Tibial artery (tissue), 4 donors: Measurements from ENCODE around the gene OR51G1.
"Not testable (repeated sequence)": the region's sequence is repeated elsewhere in the genome, so short reads cannot be mapped to it uniquely, and the experiment has no call there.

ENCODE experiments used
- DNase-seq, 2 donors: peaks; one replicate each; pipeline ENCODE4 v3.0.0-alpha.2; 2019
- H3K27ac ChIP-seq, 2 donors: fragments of 200-600 bp; sonication (generic) in 1 of 2; 1 replicate in 1 of 2; 2 replicates in 1 of 2; pipeline ENCODE4 v1.5.1; 2018 to 2019; ENCODE audit warnings: mild to moderate bottlenecking in 1 of 2
- H3K27me3 ChIP-seq, 2 donors: fragments of 200-600 bp; sonication (generic) in 1 of 2; one replicate each; pipeline versions ENCODE4 v1.5.1 to v1.6.0; 2016 to 2019
- H3K36me3 ChIP-seq, 3 donors: fragments of 200-600 bp; sonication (generic) in 2 of 3; one replicate each; pipeline ENCODE4 v1.5.1; 2016 to 2019; ENCODE audit warnings: mild to moderate bottlenecking in 2 of 3
- H3K4me1 ChIP-seq, 4 donors: fragments of 200-600 bp; sonication (generic) in 2 of 4; 1 replicate in 3 of 4; 2 replicates in 1 of 4; pipeline ENCODE4 v1.5.1; 2016 to 2019
- H3K4me3 ChIP-seq, 2 donors: fragments of 200-600 bp; sonication (generic) in 1 of 2; 1 replicate in 1 of 2; 2 replicates in 1 of 2; pipeline ENCODE4 v1.5.1; 2018 to 2019; ENCODE audit warnings: mild to moderate bottlenecking in 2 of 2
- H3K9me3 ChIP-seq, 3 donors: fragments of 200-600 bp; sonication (generic) in 1 of 3; one replicate each; pipeline ENCODE4 v1.5.1; 2016 to 2019
- intact Hi-C: fragments of 100-400 bp; cut with DNase I; formaldehyde crosslinking; loops from one replicate; pipeline ENCODE4 v1.15.0; 2023; ENCODE audit warnings: low total_unique reads
- TF ChIP-seq, protein P1 (sequence below), 2 experiments: fragments of 200-600 bp in 1 of 2; fragments of 450-650 bp in 1 of 2; IDR thresholded peaks; one replicate each; pipeline ENCODE4 v1.5.1; 2017 to 2019; ENCODE audit warnings: antibody characterized with exemption in 2 of 2, mild to moderate bottlenecking in 1 of 2, moderate library complexity in 1 of 2

Gene OR51G1, protein sequence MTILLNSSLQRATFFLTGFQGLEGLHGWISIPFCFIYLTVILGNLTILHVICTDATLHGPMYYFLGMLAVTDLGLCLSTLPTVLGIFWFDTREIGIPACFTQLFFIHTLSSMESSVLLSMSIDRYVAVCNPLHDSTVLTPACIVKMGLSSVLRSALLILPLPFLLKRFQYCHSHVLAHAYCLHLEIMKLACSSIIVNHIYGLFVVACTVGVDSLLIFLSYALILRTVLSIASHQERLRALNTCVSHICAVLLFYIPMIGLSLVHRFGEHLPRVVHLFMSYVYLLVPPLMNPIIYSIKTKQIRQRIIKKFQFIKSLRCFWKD

GRCh38 chr11:4924239-4924638, at the start of gene OR51G1:
OR51G1 (minus strand) TSS chr11:4924339; CDS start chr11:4924339, 0 bp downstream.
- H3K27ac ChIP-seq = no peak within 1 kb of the TSS
- H3K27me3 ChIP-seq = no peaks in the 10 kb centered on the region
- no peaks in the 10 kb centered on the region for H3K9me3 ChIP-seq
- intact Hi-C loops = no loop called here
- H3K36me3 ChIP-seq = no peaks in the 10 kb centered on the region
- DNase-seq = no peak
- H3K4me1 ChIP-seq = no peaks in the 10 kb centered on the region
- TF ChIP-seq, protein P1, sequence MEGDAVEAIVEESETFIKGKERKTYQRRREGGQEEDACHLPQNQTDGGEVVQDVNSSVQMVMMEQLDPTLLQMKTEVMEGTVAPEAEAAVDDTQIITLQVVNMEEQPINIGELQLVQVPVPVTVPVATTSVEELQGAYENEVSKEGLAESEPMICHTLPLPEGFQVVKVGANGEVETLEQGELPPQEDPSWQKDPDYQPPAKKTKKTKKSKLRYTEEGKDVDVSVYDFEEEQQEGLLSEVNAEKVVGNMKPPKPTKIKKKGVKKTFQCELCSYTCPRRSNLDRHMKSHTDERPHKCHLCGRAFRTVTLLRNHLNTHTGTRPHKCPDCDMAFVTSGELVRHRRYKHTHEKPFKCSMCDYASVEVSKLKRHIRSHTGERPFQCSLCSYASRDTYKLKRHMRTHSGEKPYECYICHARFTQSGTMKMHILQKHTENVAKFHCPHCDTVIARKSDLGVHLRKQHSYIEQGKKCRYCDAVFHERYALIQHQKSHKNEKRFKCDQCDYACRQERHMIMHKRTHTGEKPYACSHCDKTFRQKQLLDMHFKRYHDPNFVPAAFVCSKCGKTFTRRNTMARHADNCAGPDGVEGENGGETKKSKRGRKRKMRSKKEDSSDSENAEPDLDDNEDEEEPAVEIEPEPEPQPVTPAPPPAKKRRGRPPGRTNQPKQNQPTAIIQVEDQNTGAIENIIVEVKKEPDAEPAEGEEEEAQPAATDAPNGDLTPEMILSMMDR (IDR thresholded peaks at IDR 0.05) = no peak
- H3K4me3 ChIP-seq = no peak within 1 kb of the TSS

DNA sequence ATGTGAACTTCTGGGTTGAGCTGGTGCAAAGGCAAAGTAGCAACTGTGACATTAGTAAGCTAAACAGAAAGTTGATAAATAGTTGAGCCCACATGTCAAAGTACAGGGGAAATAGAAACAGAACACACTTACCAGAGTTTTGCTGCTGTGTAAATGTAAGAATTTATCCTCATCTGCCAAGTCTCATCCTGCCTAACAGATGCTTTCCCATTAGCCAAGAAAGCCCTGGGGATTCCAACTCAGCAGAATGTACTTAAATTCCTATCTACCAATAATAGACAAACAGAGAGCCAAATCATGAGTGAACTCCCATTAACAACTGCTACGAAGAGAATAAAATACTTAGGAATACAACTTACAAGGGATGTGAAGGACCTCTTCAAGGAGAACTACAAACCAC, 38.7 kb upstream of the OR51G1 start:
- no peak for DNase-seq

DNA sequence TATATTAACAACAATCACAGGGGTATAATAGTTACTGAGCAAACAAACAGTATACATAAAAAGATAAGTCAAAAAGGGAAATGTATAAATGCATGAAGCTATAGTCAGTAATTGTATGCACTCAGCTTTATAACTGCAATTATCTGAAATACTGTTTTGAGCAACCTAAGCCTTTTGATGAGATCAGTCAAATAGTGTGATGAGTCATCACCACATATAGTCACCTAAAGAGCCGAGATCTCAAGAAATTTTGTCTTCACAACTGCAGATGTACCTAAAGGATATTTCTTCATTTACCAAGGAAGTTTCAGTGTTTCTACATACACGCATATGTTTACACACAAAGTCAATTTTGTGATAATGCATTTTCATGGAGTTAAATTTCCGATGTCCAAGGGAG, 36.7 kb upstream of the OR51G1 start:
- TF ChIP-seq, protein P1 (IDR thresholded peaks at IDR 0.05) = no peak
- no peaks in the 10 kb centered on the region for H3K27me3 ChIP-seq
- H3K4me3 ChIP-seq = no peak overlapping the region
- no peak for DNase-seq
- intact Hi-C loops = no loop called here
- H3K9me3 ChIP-seq = no peaks in the 10 kb centered on the region
- H3K36me3 ChIP-seq = no peaks in the 10 kb centered on the region
- no peaks in the 10 kb centered on the region for H3K4me1 ChIP-seq
- no peak overlapping the region for H3K27ac ChIP-seq

More for the DNA sequence above, 38.7 kb upstream of the OR51G1 start:
- Histone ChIP-seq H3K9me3 (no peaks in the 10 kb centered on the region), H3K4me3 (no peak overlapping the region), H3K4me1 (no peaks in the 10 kb centered on the region), H3K36me3 (no peaks in the 10 kb centered on the region), H3K27me3 (no peaks in the 10 kb centered on the region), H3K27ac (no peak overlapping the region)
- intact Hi-C loops = no loop called here
- TF ChIP-seq, protein P1 (IDR thresholded peaks at IDR 0.05) = no peak

GRCh38 chr11:4957396-4957795, 33.3 kb upstream of the OR51G1 start:
- no peak overlapping the region for H3K27ac ChIP-seq
- no peaks in the 10 kb centered on the region for H3K9me3 ChIP-seq
- no peak overlapping the region for H3K4me3 ChIP-seq
- no peaks in the 10 kb centered on the region for H3K27me3 ChIP-seq
- DNase-seq = no peak
- TF ChIP-seq, protein P1 (IDR thresholded peaks at IDR 0.05) = no peak
- H3K36me3 ChIP-seq = no peaks in the 10 kb centered on the region
- intact Hi-C loops = no loop called here
- H3K4me1 ChIP-seq = no peaks in the 10 kb centered on the region

DNA sequence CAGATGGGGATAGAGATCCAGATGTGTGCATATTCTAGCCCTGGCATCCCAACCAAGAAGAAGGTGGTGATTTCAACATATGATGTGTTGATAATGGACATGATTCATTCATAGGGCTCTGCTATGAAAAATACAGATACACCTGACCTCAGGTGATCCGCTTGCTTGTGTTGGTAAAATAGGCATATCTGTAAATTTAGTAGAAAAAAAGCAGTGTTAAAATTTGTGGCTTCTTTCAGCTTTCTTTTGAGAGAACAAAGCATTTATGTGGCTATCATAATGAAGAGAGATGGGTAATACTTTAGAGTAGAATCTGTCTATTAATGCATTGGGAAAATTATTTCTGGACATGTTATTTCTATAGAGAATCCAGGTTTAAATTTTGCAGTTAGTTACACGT, 31.5 kb upstream of the OR51G1 start, which contains the start of gene OR51A2:
TSS of gene OR51A2 (minus strand) at position 101 of the 400 bp plus-strand sequence. CDS start at position 101, 0 bp downstream.
- H3K27me3 ChIP-seq, DNase-seq, H3K4me1 ChIP-seq, H3K27ac ChIP-seq, intact Hi-C loops, H3K36me3 ChIP-seq, H3K4me3 ChIP-seq, H3K9me3 ChIP-seq: not testable (repeated sequence)

DNA sequence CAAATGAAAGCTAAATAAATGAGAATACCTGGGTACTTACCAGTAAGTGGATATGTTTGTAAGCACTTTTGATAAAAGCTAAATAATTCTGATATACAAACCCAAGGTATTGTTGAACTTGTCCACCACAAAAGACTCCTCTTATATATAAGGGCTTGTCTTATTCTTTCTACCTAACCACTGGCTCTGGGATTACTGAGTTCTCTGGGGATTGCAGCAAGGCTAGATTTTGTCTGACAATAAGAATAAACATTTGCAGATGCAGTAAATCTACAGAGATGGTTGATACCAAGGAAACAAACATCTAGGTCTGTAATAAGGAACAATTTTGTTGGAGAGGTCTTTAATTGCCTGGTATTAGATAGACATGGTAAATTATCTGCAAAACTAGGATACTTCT, 23.4 kb upstream of the OR51G1 start, which contains the start of gene OR51A4:
TSS of gene OR51A4 (minus strand) at position 101 of the 400 bp plus-strand sequence. CDS start 505 bp downstream, outside the sequence.
- no peak for DNase-seq
- Histone ChIP-seq H3K36me3 (no peaks in the 10 kb centered on the region), H3K9me3 (no peaks in the 10 kb centered on the region), H3K27ac (no peak within 1 kb of the TSS), H3K4me1 (no peaks in the 10 kb centered on the region), H3K27me3 (no peaks in the 10 kb centered on the region), H3K4me3 (no peak within 1 kb of the TSS)
- TF ChIP-seq, protein P1 (IDR thresholded peaks at IDR 0.05) = no peak
- intact Hi-C loops = no loop called here
